AG04450 (cell line): Measurements from ENCODE around the gene GPN1. TPM values are rescaled to one million over a fixed set of nuclear protein-coding genes. Genes with fewer than 3 reads are reported as not detected.
A peak's percentile ranks its signal among the peaks of the same experiment; 100 is the strongest.

Experiments used
- CTCF ChIA-PET: fragments of 300-600, 350-600 bp; formaldehyde crosslinking; extraction: SDS; loops from one replicate; lab custom pipeline; 2022; ENCODE audit warnings: antibody characterized with exemption, inconsistent platforms; lab: Charles Lee
- POLR2A ChIA-PET: fragments of 350-600 bp; formaldehyde crosslinking; extraction: SDS; loops from one replicate; lab custom pipeline; 2021; ENCODE audit warnings: antibody characterized with exemption, inconsistent platforms; lab: Yijun Ruan, JAX
- DNase-seq: peaks from one replicate; pipeline ENCODE4 v3.0.0-alpha.2; 2011; ENCODE audit warnings: low read depth, low spot score
- H3K27ac ChIP-seq: one replicate; pipeline ENCODE4 v1.5.1; 2012; ENCODE audit warnings: low read depth, low read length, control low read depth
- H3K27me3 ChIP-seq: one replicate; pipeline ENCODE4 v1.6.0; 2012; ENCODE audit warnings: low read length; ENCODE audit not compliant: control insufficient read depth, insufficient read depth
- H3K4me3 ChIP-seq: 2 replicates; pipeline ENCODE4 v1.5.1; 2011; ENCODE audit warnings: mild to moderate bottlenecking, low read depth, low read length, control low read depth
- H3K9me3 ChIP-seq: 2 replicates; pipeline ENCODE4 v1.5.1; 2012; ENCODE audit warnings: low read length; ENCODE audit not compliant: control insufficient read depth, insufficient read depth
- CTCF ChIP-seq: IDR thresholded peaks from 2 replicates; pipeline ENCODE4 v1.5.1; 2011; ENCODE audit warnings: low read depth, low read length, control low read depth, inconsistent platforms
- polyA plus RNA-seq: library from polyadenylated mRNA; depleted of rRNA; stranded (reverse); fragments of >200 nt; gene quantifications from 2 replicates; pipeline ENCODE4 v1.2.3, GENCODE V29; 2011

Gene GPN1
- polyA plus RNA-seq, 1 experiment, result 73.6 TPM

GRCh38 chr2:27651056-27651455 is 22.2 kb downstream of the GPN1 start:
- ChIA-PET CTCF (interaction anchor here (2.4 kb wide), 1 partner anchor 32 kb away, joined by 11 read pairs; no protein-coding TSS in a partner anchor), POLR2A (no interaction called here)
- Histone ChIP-seq H3K9me3 (no peaks in the 10 kb centered on the region), H3K4me3 (no peak overlapping the region), H3K27ac (no peak overlapping the region), H3K27me3 (no peaks in the 10 kb centered on the region)
- no peak for DNase-seq
- TF ChIP-seq CTCF, result no peak

- ChIA-PET CTCF (interaction anchor here (1.3 kb wide), 1 partner anchor 30 kb away, joined by 4 read pairs; no protein-coding TSS in a partner anchor), POLR2A (no interaction called here)
- no peak overlapping the region for H3K27ac ChIP-seq
- no peaks in the 10 kb centered on the region for H3K27me3 ChIP-seq
- no peak for TF ChIP-seq CTCF
- no peak for DNase-seq
- no peaks in the 10 kb centered on the region for H3K9me3 ChIP-seq
- no peak overlapping the region for H3K4me3 ChIP-seq
Observed at GRCh38 chr2:27652341-27652740, 23.5 kb downstream of the GPN1 start.

- ChIA-PET POLR2A (no interaction called here), CTCF (interaction anchor here (1.3 kb wide), 1 partner anchor 30 kb away, joined by 4 read pairs; no protein-coding TSS in a partner anchor)
- no peaks in the 10 kb centered on the region for H3K9me3 ChIP-seq
- TF ChIP-seq CTCF, result no peak
- H3K4me3 ChIP-seq, result no peak overlapping the region
- DNase-seq, result no peak
- H3K27me3 ChIP-seq, result no peaks in the 10 kb centered on the region
- H3K27ac ChIP-seq, result no peak overlapping the region
Observed at GRCh38 chr2:27652790-27653189, 23.9 kb downstream of the GPN1 start.

- no peak for DNase-seq
- ChIA-PET POLR2A (no interaction called here), CTCF (interaction anchor here (0.6 to 1.3 kb wide), 2 partner anchors 12 to 29 kb away, joined by 3 to 4 read pairs; no protein-coding TSS in a partner anchor)
- H3K27me3 ChIP-seq, result no peaks in the 10 kb centered on the region
- no peak for TF ChIP-seq CTCF
- no peak overlapping the region for H3K4me3 ChIP-seq
- H3K9me3 ChIP-seq, result no peaks in the 10 kb centered on the region
- H3K27ac ChIP-seq, result no peak overlapping the region
Observed at GRCh38 chr2:27653397-27653796, 24.5 kb downstream of the GPN1 start.

GRCh38 chr2:27655155-27655951 is 26.5 kb downstream of the GPN1 start:
- Histone ChIP-seq H3K9me3 (no peaks in the 10 kb centered on the region), H3K27me3 (no peaks in the 10 kb centered on the region), H3K27ac (no peak overlapping the region), H3K4me3 (no peak overlapping the region)
- no peak for TF ChIP-seq CTCF
- DNase-seq, result peak; percentile 63
- CTCF ChIA-PET, result interaction anchor here (3.4 kb wide), 1 partner anchor 28 kb away, joined by 18 read pairs; no protein-coding TSS in a partner anchor
- POLR2A ChIA-PET, result interaction anchor here (0.6 kb wide), 1 partner anchor 287 kb away, joined by 3 read pairs; no protein-coding TSS in a partner anchor
